Astrocyte (in vitro differentiated cells and primary cell): ENCODE measurements around the gene ZBTB21. TPM values are rescaled to one million over a fixed set of nuclear protein-coding genes. Genes with fewer than 3 reads are reported as not detected.

ENCODE experiments used
- DNase-seq: peaks from one replicate; pipeline ENCODE4 v3.0.0-alpha.2; 2010; ENCODE audit warnings: low read depth
- FAIRE-seq: peaks from 2 replicates; lab custom pipeline; 2011; peaks lifted over from hg19 to GRCh38; lab: Jason Lieb, UNC
- H2AFZ ChIP-seq: 2 replicates; pipeline ENCODE4 v1.6.0; 2012; ENCODE audit warnings: low read depth, low read length, inconsistent platforms
- H3K27ac ChIP-seq: 2 replicates; pipeline ENCODE4 v1.5.1; 2011; ENCODE audit warnings: low read depth, low read length, inconsistent platforms
- H3K27me3 ChIP-seq: 2 replicates; pipeline ENCODE4 v1.6.0; 2011; ENCODE audit warnings: low read length, inconsistent platforms; ENCODE audit not compliant: insufficient read depth
- H3K36me3 ChIP-seq: 2 replicates; pipeline ENCODE4 v1.5.1; 2011; ENCODE audit warnings: low read length, inconsistent platforms; ENCODE audit not compliant: insufficient read depth
- H3K4me1 ChIP-seq: 2 replicates; pipeline ENCODE4 v1.5.1; 2011; ENCODE audit warnings: low read length, inconsistent platforms; ENCODE audit not compliant: insufficient read depth
- H3K4me2 ChIP-seq: 2 replicates; pipeline ENCODE4 v1.6.0; 2012; ENCODE audit warnings: low read length, inconsistent platforms
- H3K4me3 ChIP-seq: 2 replicates; pipeline ENCODE4 v1.5.1; 2011; ENCODE audit warnings: low read depth, mild to moderate bottlenecking, low read length, inconsistent platforms; ENCODE audit not compliant: insufficient read depth
- H3K79me2 ChIP-seq: 2 replicates; pipeline ENCODE4 v1.6.0; 2012; ENCODE audit warnings: mild to moderate bottlenecking, low read length, inconsistent platforms; ENCODE audit not compliant: insufficient read depth
- H3K9ac ChIP-seq: 2 replicates; pipeline ENCODE4 v1.6.0; 2012; ENCODE audit warnings: mild to moderate bottlenecking, low read length, inconsistent platforms
- H3K9me3 ChIP-seq: 2 replicates; pipeline ENCODE4 v1.5.1; 2012; ENCODE audit warnings: low read depth, mild to moderate bottlenecking, low read length, inconsistent platforms; ENCODE audit not compliant: insufficient read depth
- H4K20me1 ChIP-seq: 2 replicates; pipeline ENCODE4 v1.6.0; 2012; ENCODE audit warnings: low read length, inconsistent platforms; ENCODE audit not compliant: insufficient read depth
- H3K27ac Mint-ChIP-seq: one replicate; pipeline ENCODE4 v1.8.0; 2021; ENCODE audit warnings: mild to moderate bottlenecking, mixed read lengths; ENCODE audit not compliant: unreplicated experiment
- H3K27me3 Mint-ChIP-seq: one replicate; pipeline ENCODE4 v1.8.0; 2021; ENCODE audit warnings: low read depth, mixed read lengths; ENCODE audit not compliant: unreplicated experiment
- H3K36me3 Mint-ChIP-seq: one replicate; pipeline ENCODE4 v1.8.0; 2021; ENCODE audit warnings: low read depth, mixed read lengths; ENCODE audit not compliant: unreplicated experiment
- H3K4me1 Mint-ChIP-seq: one replicate; pipeline ENCODE4 v1.8.0; 2021; ENCODE audit warnings: low read depth, mixed read lengths; ENCODE audit not compliant: unreplicated experiment
- H3K4me3 Mint-ChIP-seq: one replicate; pipeline ENCODE4 v1.8.0; 2021; ENCODE audit warnings: mild to moderate bottlenecking, moderate library complexity, mixed read lengths; ENCODE audit not compliant: unreplicated experiment
- H3K9me3 Mint-ChIP-seq: one replicate; pipeline ENCODE4 v1.8.0; 2021; ENCODE audit warnings: mild to moderate bottlenecking, mixed read lengths; ENCODE audit not compliant: unreplicated experiment
- EZH2 ChIP-seq: IDR thresholded peaks from 2 replicates; pipeline ENCODE4 v1.6.1; 2012; ENCODE audit warnings: mild to moderate bottlenecking, low read length, inconsistent platforms; ENCODE audit not compliant: insufficient read depth
- total RNA-seq: library from RNA; stranded (reverse); gene quantifications from 2 replicates; pipeline ENCODE4 v1.2.1, GENCODE V29; 2021
- TF ChIP-seq, protein P1 (sequence below): IDR thresholded peaks from 2 replicates; pipeline ENCODE4 v1.5.1; 2011; ENCODE audit warnings: low read depth, mild to moderate bottlenecking, inconsistent platforms, low read length, moderate library complexity; ENCODE audit not compliant: insufficient read depth

The ZBTB21 gene
- total RNA-seq, 1 donor from 2014 or later = 20.5 TPM

DNA sequence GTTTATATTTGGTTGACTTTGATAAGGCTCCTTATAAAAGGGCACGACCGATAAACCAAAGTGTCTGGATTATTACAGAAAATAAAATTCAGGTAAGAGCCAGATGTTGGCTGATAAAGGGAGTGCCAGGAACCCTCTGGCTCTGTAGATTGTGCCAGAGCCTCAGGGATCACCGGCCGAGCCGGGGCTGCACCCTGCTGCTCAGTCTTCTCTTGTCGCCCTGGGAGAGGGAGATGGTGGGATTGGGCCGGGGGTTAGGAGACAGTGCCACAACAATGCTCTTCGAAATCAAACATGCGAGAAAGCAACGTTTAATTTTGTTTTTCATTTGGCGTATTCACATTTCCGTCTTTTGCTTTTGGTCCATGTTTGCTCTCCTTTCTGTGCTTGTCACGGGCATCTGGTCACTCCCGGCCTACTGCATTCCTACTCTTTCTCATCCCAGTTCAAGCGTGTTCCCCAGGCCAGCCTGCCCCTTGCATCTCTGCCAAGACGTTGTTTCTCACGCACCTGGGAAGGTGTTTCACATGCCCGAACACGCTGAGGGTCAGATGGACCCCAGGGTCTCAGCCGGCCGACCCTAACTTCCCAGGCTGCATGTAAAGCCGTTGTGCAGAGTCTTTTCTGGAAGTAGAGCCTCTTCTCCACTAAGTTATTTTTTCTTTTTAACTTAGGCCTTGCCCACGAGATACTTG lies 37.5 kb downstream of the ZBTB21 start:
- Mint-ChIP-seq H3K36me3 (no peaks in the 10 kb centered on the region), H3K27ac (no peak overlapping the region)

DNA sequence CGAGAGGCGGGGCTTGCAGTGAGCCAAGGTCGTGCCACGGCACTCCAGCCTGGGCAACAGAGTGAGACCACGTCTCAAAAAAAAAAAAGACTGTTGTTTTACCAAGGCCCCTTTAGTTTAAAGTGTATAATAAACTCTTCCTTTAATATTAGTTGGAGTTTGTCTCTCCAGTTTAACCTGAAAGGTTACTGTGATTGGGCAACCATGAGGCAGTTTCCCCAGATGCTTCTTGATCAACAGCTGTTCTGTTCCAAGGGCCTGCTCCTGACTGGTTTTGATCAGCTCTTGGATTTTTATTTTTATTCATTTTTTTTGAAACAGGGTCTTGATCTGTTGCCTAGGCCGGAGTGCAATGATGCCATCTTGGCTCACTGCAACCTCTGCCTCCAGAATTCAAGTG lies 38.3 kb downstream of the ZBTB21 start:
- Mint-ChIP-seq H3K4me1 (no peaks in the 10 kb centered on the region), H3K4me3 (no peak overlapping the region), H3K27ac (no peak overlapping the region), H3K27me3 (peaks cover 14% of the 10 kb centered on the region), H3K36me3 (no peaks in the 10 kb centered on the region), H3K9me3 (peaks cover 7% of the 10 kb centered on the region)
- Histone ChIP-seq H3K4me2 (no peak overlapping the region), H3K79me2 (no peaks in the 10 kb centered on the region), H4K20me1 (no peaks in the 10 kb centered on the region), H3K27ac (no peak overlapping the region), H2AFZ (no peak overlapping the region), H3K9ac (no peak overlapping the region), H3K36me3 (no peaks in the 10 kb centered on the region), H3K9me3 (no peaks in the 10 kb centered on the region), H3K27me3 (peaks cover 3% of the 10 kb centered on the region), H3K4me3 (no peak overlapping the region), H3K4me1 (no peaks in the 10 kb centered on the region)
- TF ChIP-seq, protein P1, sequence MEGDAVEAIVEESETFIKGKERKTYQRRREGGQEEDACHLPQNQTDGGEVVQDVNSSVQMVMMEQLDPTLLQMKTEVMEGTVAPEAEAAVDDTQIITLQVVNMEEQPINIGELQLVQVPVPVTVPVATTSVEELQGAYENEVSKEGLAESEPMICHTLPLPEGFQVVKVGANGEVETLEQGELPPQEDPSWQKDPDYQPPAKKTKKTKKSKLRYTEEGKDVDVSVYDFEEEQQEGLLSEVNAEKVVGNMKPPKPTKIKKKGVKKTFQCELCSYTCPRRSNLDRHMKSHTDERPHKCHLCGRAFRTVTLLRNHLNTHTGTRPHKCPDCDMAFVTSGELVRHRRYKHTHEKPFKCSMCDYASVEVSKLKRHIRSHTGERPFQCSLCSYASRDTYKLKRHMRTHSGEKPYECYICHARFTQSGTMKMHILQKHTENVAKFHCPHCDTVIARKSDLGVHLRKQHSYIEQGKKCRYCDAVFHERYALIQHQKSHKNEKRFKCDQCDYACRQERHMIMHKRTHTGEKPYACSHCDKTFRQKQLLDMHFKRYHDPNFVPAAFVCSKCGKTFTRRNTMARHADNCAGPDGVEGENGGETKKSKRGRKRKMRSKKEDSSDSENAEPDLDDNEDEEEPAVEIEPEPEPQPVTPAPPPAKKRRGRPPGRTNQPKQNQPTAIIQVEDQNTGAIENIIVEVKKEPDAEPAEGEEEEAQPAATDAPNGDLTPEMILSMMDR = no peak
- no peak for TF ChIP-seq EZH2
- FAIRE-seq (no peak), DNase-seq (no peak)

More for the DNA sequence above, 37.5 kb downstream of the ZBTB21 start:
- Histone ChIP-seq H2AFZ (no peak overlapping the region), H3K27me3 (peaks cover 3% of the 10 kb centered on the region), H3K9ac (no peak overlapping the region), H3K9me3 (no peaks in the 10 kb centered on the region), H3K79me2 (no peaks in the 10 kb centered on the region), H3K4me1 (no peaks in the 10 kb centered on the region), H3K4me2 (no peak overlapping the region), H4K20me1 (no peaks in the 10 kb centered on the region), H3K27ac (no peak overlapping the region), H3K36me3 (no peaks in the 10 kb centered on the region), H3K4me3 (no peak overlapping the region)
- peaks cover 9% of the 10 kb centered on the region for H3K27me3 Mint-ChIP-seq
- H3K4me1 Mint-ChIP-seq = no peaks in the 10 kb centered on the region
- H3K9me3 Mint-ChIP-seq = peaks cover 4% of the 10 kb centered on the region
- FAIRE-seq (no peak), DNase-seq (no peak)
- TF ChIP-seq, protein P1 = no peak
- no peak for TF ChIP-seq EZH2
- H3K4me3 Mint-ChIP-seq = no peak overlapping the region
